ENCODE measurements around the gene REX1BD.

DNA sequence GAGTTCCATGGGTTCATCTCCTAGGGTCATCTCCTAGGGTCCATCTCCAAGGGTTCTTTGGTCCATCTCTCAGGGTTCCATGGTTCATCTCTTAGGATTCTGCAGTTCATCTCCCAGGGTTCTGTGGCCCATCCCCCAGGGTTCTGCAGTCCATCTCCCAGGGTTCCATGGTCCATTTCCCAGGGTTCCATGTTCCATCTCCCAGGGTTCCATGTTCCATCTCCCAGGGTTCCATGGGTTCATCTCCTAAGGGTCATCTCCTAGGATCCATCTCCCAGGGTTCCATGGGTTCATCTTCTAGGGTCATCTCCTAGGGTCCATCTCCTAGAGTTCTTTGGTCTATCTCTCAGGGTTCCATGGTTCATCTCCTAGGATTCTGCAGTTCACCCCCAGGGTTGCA, 29.0 kb downstream of the REX1BD start:
- TF ChIP-seq, protein P1, sequence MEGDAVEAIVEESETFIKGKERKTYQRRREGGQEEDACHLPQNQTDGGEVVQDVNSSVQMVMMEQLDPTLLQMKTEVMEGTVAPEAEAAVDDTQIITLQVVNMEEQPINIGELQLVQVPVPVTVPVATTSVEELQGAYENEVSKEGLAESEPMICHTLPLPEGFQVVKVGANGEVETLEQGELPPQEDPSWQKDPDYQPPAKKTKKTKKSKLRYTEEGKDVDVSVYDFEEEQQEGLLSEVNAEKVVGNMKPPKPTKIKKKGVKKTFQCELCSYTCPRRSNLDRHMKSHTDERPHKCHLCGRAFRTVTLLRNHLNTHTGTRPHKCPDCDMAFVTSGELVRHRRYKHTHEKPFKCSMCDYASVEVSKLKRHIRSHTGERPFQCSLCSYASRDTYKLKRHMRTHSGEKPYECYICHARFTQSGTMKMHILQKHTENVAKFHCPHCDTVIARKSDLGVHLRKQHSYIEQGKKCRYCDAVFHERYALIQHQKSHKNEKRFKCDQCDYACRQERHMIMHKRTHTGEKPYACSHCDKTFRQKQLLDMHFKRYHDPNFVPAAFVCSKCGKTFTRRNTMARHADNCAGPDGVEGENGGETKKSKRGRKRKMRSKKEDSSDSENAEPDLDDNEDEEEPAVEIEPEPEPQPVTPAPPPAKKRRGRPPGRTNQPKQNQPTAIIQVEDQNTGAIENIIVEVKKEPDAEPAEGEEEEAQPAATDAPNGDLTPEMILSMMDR (IDR thresholded peaks at IDR 0.05): no peak
- TF ChIP-seq POLR2A (IDR thresholded peaks at IDR 0.05): no peak
- no peak for TF ChIP-seq POLR2AphosphoS5 (IDR thresholded peaks at IDR 0.05)

All from prostate gland (tissue), 2 donors.